ENCODE measurements around the gene STK39.

DNA sequence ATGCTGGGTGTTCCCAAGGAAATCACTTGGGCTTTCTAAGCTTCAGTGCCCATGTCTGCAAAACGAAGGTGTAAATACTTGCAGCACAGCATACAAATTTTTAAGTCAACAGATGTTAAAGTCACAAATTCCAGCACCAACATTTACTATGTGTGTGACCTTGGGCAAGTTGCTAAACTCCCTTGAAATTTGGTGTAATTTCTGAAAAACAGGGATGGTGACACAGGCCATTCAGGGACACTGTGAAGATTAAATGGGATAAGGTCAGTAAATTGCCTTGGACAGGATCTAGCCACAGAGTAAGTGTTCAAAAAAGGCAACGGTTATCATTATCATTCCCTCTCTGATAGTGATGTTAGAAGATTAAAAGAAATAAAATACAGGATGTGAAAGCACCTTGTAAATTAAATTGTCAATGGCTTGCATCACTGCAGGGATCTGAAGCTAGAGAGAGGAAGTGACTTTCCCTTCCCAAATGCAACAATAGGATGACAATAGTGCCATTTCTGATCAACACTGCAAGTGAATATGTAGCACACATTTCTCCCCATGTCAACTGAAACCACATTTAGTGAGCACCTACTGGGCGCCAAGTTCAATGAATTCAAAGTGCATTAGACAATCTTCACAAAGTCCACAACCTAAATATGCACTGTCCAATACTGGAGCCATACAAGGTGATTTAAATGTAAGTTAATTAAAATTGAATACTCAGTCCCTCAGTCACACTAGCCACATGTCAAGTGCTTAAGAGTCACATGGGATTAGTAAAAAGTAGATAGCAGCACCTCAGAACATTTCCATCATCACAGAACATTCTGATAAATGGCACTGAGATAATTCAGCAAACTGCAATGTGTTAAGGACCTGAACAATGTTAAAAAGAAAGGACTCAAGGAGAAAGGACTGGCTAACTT, 81.2 kb downstream of the STK39 start:
- TF ChIP-seq, protein P1, sequence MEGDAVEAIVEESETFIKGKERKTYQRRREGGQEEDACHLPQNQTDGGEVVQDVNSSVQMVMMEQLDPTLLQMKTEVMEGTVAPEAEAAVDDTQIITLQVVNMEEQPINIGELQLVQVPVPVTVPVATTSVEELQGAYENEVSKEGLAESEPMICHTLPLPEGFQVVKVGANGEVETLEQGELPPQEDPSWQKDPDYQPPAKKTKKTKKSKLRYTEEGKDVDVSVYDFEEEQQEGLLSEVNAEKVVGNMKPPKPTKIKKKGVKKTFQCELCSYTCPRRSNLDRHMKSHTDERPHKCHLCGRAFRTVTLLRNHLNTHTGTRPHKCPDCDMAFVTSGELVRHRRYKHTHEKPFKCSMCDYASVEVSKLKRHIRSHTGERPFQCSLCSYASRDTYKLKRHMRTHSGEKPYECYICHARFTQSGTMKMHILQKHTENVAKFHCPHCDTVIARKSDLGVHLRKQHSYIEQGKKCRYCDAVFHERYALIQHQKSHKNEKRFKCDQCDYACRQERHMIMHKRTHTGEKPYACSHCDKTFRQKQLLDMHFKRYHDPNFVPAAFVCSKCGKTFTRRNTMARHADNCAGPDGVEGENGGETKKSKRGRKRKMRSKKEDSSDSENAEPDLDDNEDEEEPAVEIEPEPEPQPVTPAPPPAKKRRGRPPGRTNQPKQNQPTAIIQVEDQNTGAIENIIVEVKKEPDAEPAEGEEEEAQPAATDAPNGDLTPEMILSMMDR (IDR thresholded peaks at IDR 0.05), result no peak
- no peak for TF ChIP-seq EZH2 (IDR thresholded peaks at IDR 0.05; ENCODE audit: borderline replicate concordance, insufficient read depth, low read depth, low read length, poor library complexity, severe bottlenecking)

Measured in B cell (primary cell).